Mesothelial cell of epicardium (in vitro differentiated cells): ENCODE measurements around the gene B3GNT5. TPM values are rescaled to one million over a fixed set of nuclear protein-coding genes. Genes with fewer than 3 reads are reported as not detected.
A peak's percentile ranks its signal among the peaks of the same experiment; 100 is the strongest.

Experiments
- DNase-seq, 2 experiments: peaks; one replicate each; pipeline ENCODE4 v3.0.0; 2021; ENCODE audit warnings: low spot score in 2 of 2; ENCODE audit not compliant: unreplicated experiment in 2 of 2
- H3K27ac Mint-ChIP-seq: 2 replicates; pipeline ENCODE4 v1.8.0; 2021; ENCODE audit warnings: mixed read lengths
- H3K27me3 Mint-ChIP-seq: 2 replicates; pipeline ENCODE4 v1.8.0; 2021; ENCODE audit warnings: low read depth, mixed read lengths
- H3K36me3 Mint-ChIP-seq: 2 replicates; pipeline ENCODE4 v1.8.0; 2021; ENCODE audit warnings: mixed read lengths
- H3K4me1 Mint-ChIP-seq: 2 replicates; pipeline ENCODE4 v1.8.0; 2021; ENCODE audit warnings: mixed read lengths
- H3K4me3 Mint-ChIP-seq: 2 replicates; pipeline ENCODE4 v1.8.0; 2021; ENCODE audit warnings: mild to moderate bottlenecking, moderate library complexity, mixed read lengths
- H3K9me3 Mint-ChIP-seq: 2 replicates; pipeline ENCODE4 v1.8.0; 2021; ENCODE audit warnings: mixed read lengths
- total RNA-seq: library from RNA; stranded (reverse); gene quantifications from 3 replicates; pipeline ENCODE4 v1.2.1, GENCODE V29; 2021
- TF ChIP-seq, protein P1 (sequence below): fragments of 200-600 bp; sonication (generic); IDR thresholded peaks from one replicate; pipeline ENCODE4 v1.5.0; 2021; ENCODE audit warnings: antibody characterized with exemption; ENCODE audit not compliant: unreplicated experiment

B3GNT5 gene
- total RNA-seq, 1 donor from 2014 or later = 29.1 TPM

DNA sequence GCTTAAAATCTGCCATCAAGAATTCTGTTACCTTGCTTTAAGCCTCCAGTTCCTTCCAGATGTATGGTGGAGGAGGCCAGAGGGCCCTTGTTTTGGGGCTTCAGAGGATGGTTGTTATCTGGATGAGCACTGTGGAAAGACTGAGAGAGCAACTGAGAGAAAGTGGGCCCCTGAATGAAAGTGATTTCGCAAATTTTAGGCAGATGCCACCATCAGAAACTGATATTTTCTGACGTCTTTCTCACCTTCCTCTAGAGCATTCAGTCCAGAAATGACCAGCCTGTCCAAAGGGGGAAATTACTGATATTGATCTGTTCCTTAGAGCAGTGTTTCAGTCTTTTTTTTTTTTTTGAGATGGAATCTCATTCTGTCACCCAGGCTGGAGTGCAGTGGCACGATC lies 13.4 kb downstream of the B3GNT5 start:
- H3K36me3 Mint-ChIP-seq = peaks cover 5% of the 10 kb centered on the region

DNA sequence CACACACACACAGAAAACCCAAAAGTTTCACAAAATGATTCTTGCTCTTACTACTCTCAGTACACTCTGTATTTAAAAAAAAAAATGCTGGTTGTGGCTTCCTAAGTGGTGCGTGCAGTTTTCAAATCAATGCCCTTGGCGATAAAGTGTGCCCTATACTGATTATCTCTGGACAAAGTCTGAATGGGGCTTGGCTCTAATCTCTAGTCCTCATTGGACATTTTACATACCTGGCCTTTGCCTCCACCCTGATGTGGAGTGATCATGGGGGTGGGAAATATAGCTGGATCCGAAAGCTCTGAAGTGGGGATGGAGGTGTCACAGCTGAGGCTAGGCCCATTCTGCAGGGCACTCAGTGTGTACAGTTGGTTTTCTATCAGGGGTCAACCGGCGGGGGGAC lies 14.1 kb downstream of the B3GNT5 start:
- Mint-ChIP-seq H3K4me3 (no peak overlapping the region), H3K9me3 (no peaks in the 10 kb centered on the region), H3K36me3 (peaks cover 5% of the 10 kb centered on the region), H3K27ac (no peak overlapping the region), H3K4me1 (peaks cover 24% of the 10 kb centered on the region), H3K27me3 (no peaks in the 10 kb centered on the region)
- no peak for DNase-seq
- TF ChIP-seq, protein P1, sequence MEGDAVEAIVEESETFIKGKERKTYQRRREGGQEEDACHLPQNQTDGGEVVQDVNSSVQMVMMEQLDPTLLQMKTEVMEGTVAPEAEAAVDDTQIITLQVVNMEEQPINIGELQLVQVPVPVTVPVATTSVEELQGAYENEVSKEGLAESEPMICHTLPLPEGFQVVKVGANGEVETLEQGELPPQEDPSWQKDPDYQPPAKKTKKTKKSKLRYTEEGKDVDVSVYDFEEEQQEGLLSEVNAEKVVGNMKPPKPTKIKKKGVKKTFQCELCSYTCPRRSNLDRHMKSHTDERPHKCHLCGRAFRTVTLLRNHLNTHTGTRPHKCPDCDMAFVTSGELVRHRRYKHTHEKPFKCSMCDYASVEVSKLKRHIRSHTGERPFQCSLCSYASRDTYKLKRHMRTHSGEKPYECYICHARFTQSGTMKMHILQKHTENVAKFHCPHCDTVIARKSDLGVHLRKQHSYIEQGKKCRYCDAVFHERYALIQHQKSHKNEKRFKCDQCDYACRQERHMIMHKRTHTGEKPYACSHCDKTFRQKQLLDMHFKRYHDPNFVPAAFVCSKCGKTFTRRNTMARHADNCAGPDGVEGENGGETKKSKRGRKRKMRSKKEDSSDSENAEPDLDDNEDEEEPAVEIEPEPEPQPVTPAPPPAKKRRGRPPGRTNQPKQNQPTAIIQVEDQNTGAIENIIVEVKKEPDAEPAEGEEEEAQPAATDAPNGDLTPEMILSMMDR = no peak

More for the DNA sequence above, 13.4 kb downstream of the B3GNT5 start:
- DNase-seq = no peak
- peaks cover 24% of the 10 kb centered on the region for H3K4me1 Mint-ChIP-seq
- no peaks in the 10 kb centered on the region for H3K27me3 Mint-ChIP-seq
- no peaks in the 10 kb centered on the region for H3K9me3 Mint-ChIP-seq
- TF ChIP-seq, protein P1 = no peak
- H3K27ac Mint-ChIP-seq = peak overlapping the region; percentile 49
- H3K4me3 Mint-ChIP-seq = no peak overlapping the region

DNA sequence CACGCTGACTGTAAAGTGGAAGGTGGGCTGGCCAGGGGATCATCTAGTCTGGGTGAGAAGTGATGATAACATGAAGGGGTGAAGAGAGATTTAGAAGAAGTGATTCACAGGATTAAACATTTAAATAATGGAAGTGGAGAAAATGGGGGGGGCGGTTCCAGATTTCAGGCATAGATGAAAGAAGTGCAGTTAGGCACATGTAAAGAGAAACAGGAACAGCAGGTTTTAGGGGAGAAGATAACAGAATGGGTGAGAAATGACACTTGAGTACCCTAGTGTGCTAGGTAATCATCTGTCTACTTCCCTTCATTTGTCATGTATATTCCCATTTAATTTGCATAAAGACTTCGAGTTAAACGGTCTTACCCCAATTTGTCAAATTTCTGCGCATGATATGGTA lies 15.3 kb downstream of the B3GNT5 start:
- H3K36me3 Mint-ChIP-seq = peaks cover 5% of the 10 kb centered on the region
- H3K27ac Mint-ChIP-seq = no peak overlapping the region
- peaks cover 18% of the 10 kb centered on the region for H3K4me1 Mint-ChIP-seq
- H3K4me3 Mint-ChIP-seq = no peak overlapping the region
- no peak for DNase-seq
- no peaks in the 10 kb centered on the region for H3K27me3 Mint-ChIP-seq
- TF ChIP-seq, protein P1 = no peak
- H3K9me3 Mint-ChIP-seq = no peaks in the 10 kb centered on the region

DNA sequence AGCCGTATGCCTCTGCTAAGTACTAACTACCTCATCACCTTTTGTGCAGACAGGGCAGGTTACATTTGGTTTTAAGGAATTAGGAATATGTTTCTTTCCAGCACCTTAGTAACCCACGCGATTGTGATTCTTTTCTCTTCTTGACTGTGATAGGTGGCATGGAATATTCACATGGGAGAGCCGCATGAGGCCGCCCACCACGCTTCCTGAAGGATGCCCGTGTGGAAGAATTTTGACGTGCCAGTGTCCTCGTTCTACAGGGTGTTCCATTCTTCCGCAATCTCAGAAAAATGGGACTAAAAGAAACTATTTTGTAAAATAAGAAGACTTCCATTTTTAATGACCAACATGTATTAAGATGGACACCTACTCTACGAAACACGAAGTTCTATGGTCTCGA lies 16.3 kb downstream of the B3GNT5 start:
- TF ChIP-seq, protein P1 = no peak
- Mint-ChIP-seq H3K4me1 (peaks cover 18% of the 10 kb centered on the region), H3K27ac (no peak overlapping the region), H3K27me3 (no peaks in the 10 kb centered on the region), H3K9me3 (no peaks in the 10 kb centered on the region), H3K36me3 (peaks cover 5% of the 10 kb centered on the region), H3K4me3 (no peak overlapping the region)
- no peak for DNase-seq

DNA sequence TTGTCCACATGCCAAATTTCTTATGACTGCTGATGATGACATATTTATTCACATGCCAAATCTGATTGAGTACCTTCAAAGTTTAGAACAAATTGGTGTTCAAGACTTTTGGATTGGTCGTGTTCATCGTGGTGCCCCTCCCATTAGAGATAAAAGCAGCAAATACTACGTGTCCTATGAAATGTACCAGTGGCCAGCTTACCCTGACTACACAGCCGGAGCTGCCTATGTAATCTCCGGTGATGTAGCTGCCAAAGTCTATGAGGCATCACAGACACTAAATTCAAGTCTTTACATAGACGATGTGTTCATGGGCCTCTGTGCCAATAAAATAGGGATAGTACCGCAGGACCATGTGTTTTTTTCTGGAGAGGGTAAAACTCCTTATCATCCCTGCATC lies 17.3 kb downstream of the B3GNT5 start:
- H3K36me3 Mint-ChIP-seq = peaks cover 5% of the 10 kb centered on the region
- H3K4me3 Mint-ChIP-seq = no peak overlapping the region
- H3K27ac Mint-ChIP-seq = no peak overlapping the region
- peaks cover 26% of the 10 kb centered on the region for H3K4me1 Mint-ChIP-seq
- no peaks in the 10 kb centered on the region for H3K27me3 Mint-ChIP-seq
- no peak for DNase-seq
- TF ChIP-seq, protein P1 = no peak
- H3K9me3 Mint-ChIP-seq = no peaks in the 10 kb centered on the region

DNA sequence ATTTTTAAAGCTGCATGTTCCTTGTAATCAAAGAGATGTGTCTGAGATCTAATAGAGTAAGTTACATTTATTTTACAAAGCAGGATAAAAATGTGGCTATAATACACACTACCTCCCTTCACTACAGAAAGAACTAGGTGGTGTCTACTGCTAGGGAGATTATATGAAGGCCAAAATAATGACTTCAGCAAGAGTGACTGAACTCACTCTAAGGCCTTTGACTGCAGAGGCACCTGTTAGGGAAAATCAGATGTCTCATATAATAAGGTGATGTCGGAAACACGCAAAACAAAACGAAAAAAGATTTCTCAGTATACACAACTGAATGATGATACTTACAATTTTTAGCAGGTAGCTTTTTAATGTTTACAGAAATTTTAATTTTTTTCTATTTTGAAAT lies 19.1 kb downstream of the B3GNT5 start:
- Mint-ChIP-seq H3K27ac (no peak overlapping the region), H3K4me1 (peaks cover 31% of the 10 kb centered on the region), H3K36me3 (peaks cover 5% of the 10 kb centered on the region), H3K4me3 (no peak overlapping the region), H3K27me3 (no peaks in the 10 kb centered on the region), H3K9me3 (no peaks in the 10 kb centered on the region)
- TF ChIP-seq, protein P1 = no peak
- no peak for DNase-seq
